WI38 (cell line): ENCODE results near the gene KCNA1.

Experiments used
- H3K4me3 ChIP-seq: 2 replicates; pipeline ENCODE4 v1.5.1; 2011; ENCODE audit warnings: low read depth, mild to moderate bottlenecking, control low read depth, low read length
- TF ChIP-seq, protein P1 (sequence below): IDR thresholded peaks from 2 replicates; pipeline ENCODE4 v1.5.1; 2012; ENCODE audit warnings: low read depth, mild to moderate bottlenecking, control low read depth, low read length

KCNA1 gene

DNA sequence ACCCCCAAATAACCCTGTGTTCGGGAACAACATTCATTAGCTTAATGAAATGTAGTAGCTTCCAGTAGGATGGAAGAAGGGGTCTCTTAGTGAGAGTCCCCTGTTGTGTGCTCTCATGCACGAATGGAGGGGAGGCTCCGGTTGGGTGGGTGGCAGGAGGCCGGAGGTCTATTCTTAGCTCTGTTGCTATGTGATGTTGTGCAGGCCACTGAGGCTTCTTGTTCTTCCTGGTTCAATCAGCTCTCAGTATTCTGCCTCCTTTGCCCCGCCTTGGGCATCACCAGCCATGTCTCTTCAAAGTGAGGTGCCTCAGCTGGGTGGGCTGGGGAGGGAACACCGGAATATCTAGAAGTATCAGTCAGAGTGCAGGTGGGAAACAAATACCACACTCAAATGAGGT lies 50.8 kb downstream of the KCNA1 start:
- H3K4me3 ChIP-seq = no peak overlapping the region
- TF ChIP-seq, protein P1, sequence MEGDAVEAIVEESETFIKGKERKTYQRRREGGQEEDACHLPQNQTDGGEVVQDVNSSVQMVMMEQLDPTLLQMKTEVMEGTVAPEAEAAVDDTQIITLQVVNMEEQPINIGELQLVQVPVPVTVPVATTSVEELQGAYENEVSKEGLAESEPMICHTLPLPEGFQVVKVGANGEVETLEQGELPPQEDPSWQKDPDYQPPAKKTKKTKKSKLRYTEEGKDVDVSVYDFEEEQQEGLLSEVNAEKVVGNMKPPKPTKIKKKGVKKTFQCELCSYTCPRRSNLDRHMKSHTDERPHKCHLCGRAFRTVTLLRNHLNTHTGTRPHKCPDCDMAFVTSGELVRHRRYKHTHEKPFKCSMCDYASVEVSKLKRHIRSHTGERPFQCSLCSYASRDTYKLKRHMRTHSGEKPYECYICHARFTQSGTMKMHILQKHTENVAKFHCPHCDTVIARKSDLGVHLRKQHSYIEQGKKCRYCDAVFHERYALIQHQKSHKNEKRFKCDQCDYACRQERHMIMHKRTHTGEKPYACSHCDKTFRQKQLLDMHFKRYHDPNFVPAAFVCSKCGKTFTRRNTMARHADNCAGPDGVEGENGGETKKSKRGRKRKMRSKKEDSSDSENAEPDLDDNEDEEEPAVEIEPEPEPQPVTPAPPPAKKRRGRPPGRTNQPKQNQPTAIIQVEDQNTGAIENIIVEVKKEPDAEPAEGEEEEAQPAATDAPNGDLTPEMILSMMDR = no peak

DNA sequence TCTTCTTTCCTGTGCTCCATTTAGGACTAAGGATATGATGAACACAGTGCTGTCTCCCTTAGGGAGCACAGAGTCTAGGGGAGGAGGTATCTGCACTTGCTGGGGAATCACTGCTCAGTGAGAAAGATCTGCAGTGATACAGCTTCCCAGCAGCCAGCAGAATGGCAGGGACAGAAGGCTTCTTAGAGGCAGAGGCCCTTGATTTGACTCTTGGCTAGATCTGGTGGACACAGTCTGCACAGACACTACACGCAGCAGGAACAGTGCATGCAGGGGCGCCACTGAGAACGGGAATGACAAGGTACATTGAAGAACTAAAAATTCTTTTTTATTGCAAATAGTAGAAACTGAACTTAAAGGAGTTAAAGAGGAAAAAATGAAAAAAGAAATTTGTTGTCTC lies 51.6 kb downstream of the KCNA1 start:
- TF ChIP-seq, protein P1 = no peak
- H3K4me3 ChIP-seq = no peak overlapping the region

DNA sequence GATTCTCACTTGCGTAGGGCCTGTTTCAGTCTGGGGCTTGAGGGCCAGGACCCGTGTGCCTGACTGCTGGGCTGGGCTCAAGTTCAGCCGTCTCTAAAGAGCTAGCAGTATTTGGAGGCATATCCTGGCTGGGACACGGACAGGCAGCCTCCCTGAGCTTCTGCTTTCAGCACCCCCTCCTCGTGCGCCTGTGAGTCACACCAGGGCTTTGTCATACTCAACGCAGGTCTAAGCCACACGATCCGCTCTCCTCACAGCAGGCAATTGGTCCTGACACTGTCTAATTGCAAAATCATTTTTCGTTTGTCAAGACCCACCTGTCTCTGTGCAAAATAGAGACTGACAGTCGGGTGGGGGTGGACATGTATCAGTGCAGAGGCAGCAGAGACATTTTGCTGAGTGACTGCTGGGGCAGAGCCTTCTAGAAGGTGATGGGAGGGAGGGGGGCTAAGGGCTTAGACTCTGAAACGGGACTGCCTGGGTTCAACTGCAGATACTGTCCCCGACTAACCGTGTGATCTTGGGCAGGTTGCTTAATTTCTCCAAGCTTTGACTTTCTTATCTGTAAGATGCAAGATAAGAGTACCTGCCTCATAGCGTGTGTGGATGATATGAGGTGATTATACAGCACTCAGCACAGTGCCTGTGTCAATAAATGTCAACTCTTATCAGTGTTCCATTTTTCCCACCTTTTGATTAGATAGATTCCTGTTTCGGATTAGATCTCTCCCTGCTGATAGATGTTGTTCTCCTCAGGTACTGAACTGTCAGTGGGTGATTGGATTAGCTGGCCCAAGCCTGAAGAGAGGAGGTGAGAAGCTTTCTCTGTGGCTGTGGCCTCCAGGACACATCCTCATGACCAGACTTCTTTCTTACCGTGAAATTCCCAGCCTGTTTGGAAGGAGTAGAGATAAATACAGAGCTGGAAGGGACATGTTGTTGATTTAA lies 53.1 kb downstream of the KCNA1 start:
- TF ChIP-seq, protein P1 = no peak

More for the DNA sequence above, 53.1 kb downstream of the KCNA1 start:
- no peak overlapping the region for H3K4me3 ChIP-seq
